Fibroblast of the conjunctiva (primary cell): ENCODE data around the gene CDC42EP2.

Source experiments
- DNase-seq: peaks from one replicate; pipeline ENCODE4 v3.0.0-alpha.2; 2010; ENCODE audit warnings: low read depth

The CDC42EP2 gene

DNA sequence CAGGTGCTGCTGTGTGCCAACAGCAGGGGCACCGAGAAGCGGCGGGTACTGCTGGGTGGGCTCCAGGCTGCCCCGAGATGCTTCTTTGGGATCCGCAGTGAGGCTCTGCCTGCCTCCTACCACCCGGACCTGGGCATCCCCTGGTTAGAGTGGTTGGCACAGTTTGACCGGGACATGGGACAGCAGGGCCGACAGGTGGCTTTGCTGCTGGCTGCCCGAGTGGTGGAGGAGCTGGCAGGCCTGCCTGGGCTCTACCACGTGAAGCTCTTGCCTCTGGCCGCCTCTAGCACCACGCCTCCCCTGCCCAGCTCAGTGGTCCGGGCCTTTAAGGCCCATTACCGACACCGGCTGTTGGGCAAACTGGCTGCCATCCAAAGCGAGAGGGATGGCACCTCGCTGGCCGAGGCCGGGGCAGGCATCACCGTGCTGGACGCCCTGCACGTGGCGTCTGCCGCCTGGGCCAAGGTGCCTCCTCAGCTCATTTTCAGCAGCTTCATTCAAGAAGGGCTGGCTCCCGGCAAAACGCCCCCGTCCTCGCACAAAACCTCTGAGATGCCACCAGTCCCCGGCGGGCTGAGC, 41.8 kb downstream of the CDC42EP2 start:
- no peak for DNase-seq

DNA sequence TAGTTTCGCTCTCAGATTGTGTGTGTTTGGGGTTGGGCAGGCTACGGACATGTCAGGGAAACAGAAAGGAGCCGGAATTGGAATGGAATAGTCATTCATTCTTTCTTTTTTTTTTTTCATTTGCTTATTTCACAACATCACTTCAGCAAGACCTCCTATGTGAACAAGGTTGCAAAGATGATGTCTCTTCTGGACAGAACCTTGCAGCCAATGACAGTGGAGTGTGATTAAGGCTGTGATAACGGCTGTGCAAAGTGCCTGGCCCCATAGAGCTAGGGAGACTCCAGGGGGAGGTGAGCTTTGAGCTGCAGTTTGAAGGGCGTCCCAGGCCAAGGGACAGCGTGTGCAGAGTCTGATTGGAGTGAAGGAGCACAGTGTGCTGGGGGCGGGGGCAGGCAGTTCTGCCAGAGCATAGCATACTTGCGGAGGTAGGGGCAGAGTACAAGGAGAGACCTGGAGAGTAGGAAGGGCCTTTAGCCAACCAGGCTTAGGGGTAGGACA, 43.2 kb downstream of the CDC42EP2 start:
- no peak for DNase-seq

DNA sequence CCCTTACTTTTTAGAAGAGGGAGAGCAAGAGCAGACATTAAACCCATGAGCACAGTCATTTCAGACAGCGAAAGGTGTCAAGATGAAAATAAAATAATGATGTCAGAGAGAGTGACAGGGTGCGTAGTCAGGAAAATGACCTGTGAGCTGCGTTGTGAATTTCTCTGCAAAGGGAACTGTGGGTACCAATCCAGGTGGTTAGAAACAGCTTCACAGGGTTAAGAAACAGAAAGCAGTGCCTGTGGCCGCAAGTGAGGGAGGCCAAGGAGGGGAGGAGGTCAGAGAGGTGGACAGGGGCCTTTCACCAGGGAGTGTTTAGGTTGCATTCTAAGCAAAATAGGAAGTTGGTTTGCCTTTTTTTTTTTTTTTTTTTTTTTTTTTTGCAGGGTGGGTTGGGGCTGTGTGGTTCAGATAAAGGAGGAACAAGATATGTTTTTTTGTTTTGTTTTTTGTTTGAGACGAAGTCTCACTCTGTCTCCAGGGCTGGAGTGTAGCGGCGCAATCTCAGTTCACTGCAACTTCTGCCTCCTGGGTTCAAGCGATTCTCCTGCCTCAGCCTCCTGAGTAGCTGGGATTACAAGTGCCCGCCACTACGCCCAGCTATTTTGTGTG, 47.8 kb downstream of the CDC42EP2 start:
- no peak for DNase-seq

DNA sequence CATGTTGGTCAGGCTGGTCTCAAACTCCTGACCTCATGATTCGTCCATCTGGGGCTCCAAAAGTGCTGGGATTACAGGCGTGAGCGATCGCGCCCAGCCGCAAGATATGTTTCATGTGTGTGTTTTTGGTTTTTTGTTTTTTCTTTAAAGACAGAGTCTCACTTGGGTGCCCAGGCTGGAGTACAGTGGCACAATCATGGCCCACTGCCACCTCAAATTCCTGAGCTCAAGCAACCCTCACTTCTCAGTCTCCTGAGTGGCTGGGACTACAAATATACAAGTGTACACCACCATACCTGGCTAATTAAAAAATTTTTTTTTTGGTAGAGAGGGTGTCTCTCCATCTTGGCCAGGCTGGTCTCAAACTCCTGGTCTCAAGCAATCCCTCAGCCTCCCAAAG, 48.3 kb downstream of the CDC42EP2 start:
- DNase-seq, result no peak

DNA sequence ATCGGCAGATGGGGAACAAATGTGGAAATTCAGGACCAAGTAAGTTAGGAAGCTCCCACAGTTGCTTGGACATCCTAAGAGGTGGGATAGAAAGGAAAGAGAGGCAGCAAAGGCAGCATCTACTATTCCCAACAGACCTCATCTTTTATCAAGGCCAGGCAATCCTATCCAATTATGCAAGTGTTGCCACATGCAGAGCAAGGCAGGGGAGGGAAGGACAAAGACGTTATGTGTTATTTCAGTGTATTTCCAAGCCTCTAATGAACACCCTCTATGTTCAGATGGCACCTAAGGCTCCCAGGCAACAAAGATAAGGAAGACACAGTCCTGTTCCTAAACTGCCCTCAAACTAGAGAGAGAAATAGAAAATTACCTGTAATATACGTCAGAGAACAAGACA, 49.1 kb downstream of the CDC42EP2 start:
- no peak for DNase-seq

DNA sequence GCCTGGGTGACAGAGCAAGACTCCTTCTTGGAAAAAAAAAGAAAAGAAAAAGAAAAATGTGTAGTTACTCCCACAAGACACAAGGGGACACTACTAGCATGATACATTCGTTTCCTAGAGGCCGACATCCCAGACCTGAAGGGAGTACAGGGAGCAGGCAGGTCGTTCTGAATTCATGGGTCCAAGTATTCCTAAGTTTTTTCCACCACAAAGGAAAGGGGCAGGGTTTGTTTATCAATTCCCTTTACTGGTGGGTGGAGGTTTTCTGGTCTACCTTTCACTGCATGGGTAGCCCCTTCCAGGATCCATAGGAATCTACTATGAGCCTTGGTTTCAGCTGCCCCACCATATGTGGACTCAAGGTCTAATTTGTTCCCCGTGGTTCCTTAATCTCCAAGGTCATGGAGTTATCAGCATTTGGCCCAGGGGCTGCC, 51.7 kb downstream of the CDC42EP2 start:
- peak; percentile 82 for DNase-seq

DNA sequence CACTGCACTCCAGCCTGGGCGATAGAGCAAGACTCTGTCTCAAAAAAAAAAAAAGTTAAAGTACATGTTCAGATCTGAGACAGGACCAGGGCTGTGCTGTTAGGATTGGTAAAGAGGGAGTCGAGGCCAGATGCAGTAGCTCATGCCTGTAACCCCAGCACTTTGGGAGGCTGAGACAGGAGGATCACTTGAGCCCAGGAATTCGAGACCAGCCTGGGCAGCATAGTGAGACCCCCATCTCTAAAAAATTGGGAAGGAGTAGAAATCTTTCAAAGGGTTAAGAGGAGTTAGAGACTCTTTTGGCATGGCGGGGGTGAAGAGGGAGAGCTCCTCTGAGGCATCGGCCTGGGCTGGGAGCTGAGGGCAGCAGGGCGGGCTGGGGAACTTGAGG, 56.0 kb downstream of the CDC42EP2 start:
- no peak for DNase-seq
